Peyer's patch (tissue), 4 donors: ENCODE data around the gene SOX11.

Experiments used
- POLR2A ChIP-seq, 2 donors: fragments of 450-650 bp; IDR thresholded peaks; one replicate each; pipeline ENCODE4 v1.5.1; 2017; ENCODE audit warnings: antibody characterized with exemption in 2 of 2, mild to moderate bottlenecking in 2 of 2, moderate library complexity in 2 of 2
- TF ChIP-seq, protein P1 (sequence below), 6 experiments: fragments of 450-650 bp in 4 of 6; fragments of 200-600 bp in 2 of 6; sonication (generic) in 1 of 6; IDR thresholded peaks; one replicate each; pipeline ENCODE4 v1.5.1; 2017 to 2019; ENCODE audit warnings: antibody characterized with exemption in 6 of 6, mild to moderate bottlenecking in 3 of 6, moderate library complexity in 1 of 6

DNA sequence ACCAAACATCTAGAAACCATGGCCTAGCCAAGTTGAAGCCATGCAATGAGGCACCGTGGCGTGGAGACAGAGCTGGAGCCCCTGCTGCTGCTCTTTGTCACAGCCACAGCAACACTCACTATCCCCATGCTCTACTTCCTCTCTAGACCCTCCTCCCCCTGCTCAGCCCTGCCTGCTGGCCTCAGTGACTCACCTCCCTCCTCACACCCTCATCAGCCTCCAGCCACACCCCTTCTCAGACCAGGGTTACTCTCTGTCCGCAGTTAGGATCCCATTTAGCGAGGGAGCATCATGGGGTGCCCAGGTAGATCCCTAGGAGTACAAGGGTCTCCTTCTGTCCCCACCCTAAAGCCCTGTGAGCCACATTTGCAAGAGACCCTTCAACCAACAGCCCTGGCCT is 25.4 kb upstream of the SOX11 start:
- TF ChIP-seq, protein P1, sequence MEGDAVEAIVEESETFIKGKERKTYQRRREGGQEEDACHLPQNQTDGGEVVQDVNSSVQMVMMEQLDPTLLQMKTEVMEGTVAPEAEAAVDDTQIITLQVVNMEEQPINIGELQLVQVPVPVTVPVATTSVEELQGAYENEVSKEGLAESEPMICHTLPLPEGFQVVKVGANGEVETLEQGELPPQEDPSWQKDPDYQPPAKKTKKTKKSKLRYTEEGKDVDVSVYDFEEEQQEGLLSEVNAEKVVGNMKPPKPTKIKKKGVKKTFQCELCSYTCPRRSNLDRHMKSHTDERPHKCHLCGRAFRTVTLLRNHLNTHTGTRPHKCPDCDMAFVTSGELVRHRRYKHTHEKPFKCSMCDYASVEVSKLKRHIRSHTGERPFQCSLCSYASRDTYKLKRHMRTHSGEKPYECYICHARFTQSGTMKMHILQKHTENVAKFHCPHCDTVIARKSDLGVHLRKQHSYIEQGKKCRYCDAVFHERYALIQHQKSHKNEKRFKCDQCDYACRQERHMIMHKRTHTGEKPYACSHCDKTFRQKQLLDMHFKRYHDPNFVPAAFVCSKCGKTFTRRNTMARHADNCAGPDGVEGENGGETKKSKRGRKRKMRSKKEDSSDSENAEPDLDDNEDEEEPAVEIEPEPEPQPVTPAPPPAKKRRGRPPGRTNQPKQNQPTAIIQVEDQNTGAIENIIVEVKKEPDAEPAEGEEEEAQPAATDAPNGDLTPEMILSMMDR (IDR thresholded peaks at IDR 0.05): no peak
- no peak for TF ChIP-seq POLR2A (IDR thresholded peaks at IDR 0.05)
